SK-N-MC (cell line): ENCODE data around the gene PPP1R37.

Experiments used
- EZH2 ChIP-seq: fragments of 200-600 bp; sonication (generic); IDR thresholded peaks from one replicate; pipeline ENCODE4 v1.6.1; 2017; ENCODE audit warnings: antibody characterized with exemption
- FOXP2 ChIP-seq: optimal IDR thresholded peaks from 2 replicates; pipeline ENCODE3; 2011; ENCODE audit warnings: mild to moderate bottlenecking, moderate library complexity; ENCODE audit not compliant: insufficient read depth; ENCODE audit errors: extremely low read length, control extremely low read depth
- POLR2AphosphoS5 ChIP-seq: IDR thresholded peaks from 2 replicates; pipeline ENCODE4 v1.6.1; 2012; ENCODE audit warnings: mild to moderate bottlenecking, low read depth, low read length, borderline replicate concordance

GRCh38 chr19:45128806-45129205 lies 35.8 kb downstream of the PPP1R37 start:
- TF ChIP-seq POLR2AphosphoS5 (no peak), EZH2 (no peak), FOXP2 (no peak)
